ENCODE measurements around the gene ERCC2. TPM values are rescaled to one million over a fixed set of nuclear protein-coding genes. Genes with fewer than 3 reads are reported as not detected.
A peak's percentile ranks its signal among the peaks of the same experiment; 100 is the strongest.

ERCC2 gene
- total and polyA plus RNA-seq, 2 of the 4 experiments (the other 2 are of a cell fraction), result 30.6 to 66.5 TPM

DNA sequence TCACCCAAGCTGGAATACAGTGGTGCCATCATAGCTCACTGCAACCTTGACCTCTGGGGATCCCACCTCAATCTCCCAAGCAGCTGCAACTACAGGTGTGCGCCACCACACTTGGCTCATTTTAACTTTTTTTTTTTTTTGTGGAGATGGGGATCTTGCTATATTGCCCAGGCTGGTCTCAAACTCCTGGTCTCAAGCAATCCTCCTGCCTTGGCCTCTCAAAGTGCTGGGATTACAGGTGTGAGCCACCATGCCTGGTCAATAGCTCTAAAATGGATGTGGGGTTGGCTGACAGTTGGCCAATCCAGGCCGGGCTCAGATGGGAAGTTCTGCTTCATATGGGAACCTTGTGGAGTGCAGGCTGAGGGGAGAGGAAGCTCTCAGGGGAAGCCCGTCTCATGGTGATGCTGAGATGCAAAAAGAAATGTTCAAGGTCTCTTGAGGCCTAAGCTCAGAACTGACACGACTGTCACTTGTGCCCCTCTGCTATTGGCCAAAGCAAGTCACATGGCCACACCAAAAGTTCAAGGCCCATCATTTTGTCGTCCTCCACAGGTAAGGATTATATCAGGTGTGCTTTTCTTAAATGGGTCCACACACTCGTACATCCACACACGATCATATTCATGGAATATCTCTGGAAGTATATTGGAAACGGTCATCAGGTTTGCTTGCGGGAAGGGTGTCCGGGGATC is 36.6 kb downstream of the ERCC2 start:
- no peak overlapping the region for H2BK120ac ChIP-seq (ENCODE audit: low read depth, low read length)
- no peak overlapping the region for H3K14ac ChIP-seq (replicated peaks; ENCODE audit: low read depth, low read length)
- no peak overlapping the region for H3K4me2 ChIP-seq (ENCODE audit: low read depth, low read length)
- intact Hi-C loops (cut with micrococcal nuclease), result no loop called here
- no peak overlapping the region for H4K91ac ChIP-seq (ENCODE audit: insufficient read depth, low read depth, low read length)
- H3K9ac ChIP-seq (ENCODE audit: low read depth, low read length), result no peak overlapping the region
- no peak overlapping the region for H2BK5ac ChIP-seq (ENCODE audit: low read depth, low read length, poor library complexity, severe bottlenecking)
- H3K4me3 ChIP-seq (ENCODE audit: insufficient read depth, low read depth, low read length), result no peak overlapping the region
- no peaks in the 10 kb centered on the region for H3K9me1 ChIP-seq (ENCODE audit: insufficient read depth, low read length)
- ChIA-PET CTCF (no interaction called here), POLR2A (ENCODE audit: unreplicated experiment) (no interaction called here)
- H4K8ac ChIP-seq (ENCODE audit: low read depth in 2 of 2, low read length in 2 of 2), result no peak overlapping the region
- H3K79me1 ChIP-seq (ENCODE audit: low read depth in 1 of 2, low read length in 2 of 2), result no peaks in the 10 kb centered on the region
- no CpG with 5 or more reads among the region's 10 CpGs for WGBS, 2 experiments (ENCODE audit: extremely low coverage in 2 of 2, insufficient read length in 1 of 2)
- H3K4ac ChIP-seq (ENCODE audit: low read depth, low read length), result no peak overlapping the region
- no peak overlapping the region for H2AK5ac ChIP-seq (ENCODE audit: low read depth, low read length)
- ATAC-seq (ENCODE audit: low read depth), result no peak
- H3K23ac ChIP-seq (ENCODE audit: low read depth, low read length), result no peak overlapping the region
- no peaks in the 10 kb centered on the region for H3K4me1 ChIP-seq (ENCODE audit: control insufficient read depth, insufficient read depth, low read length)
- no peak overlapping the region for H2BK15ac ChIP-seq (ENCODE audit: low read depth, low read length)
- no peaks in the 10 kb centered on the region for H3K36me3 ChIP-seq (ENCODE audit: control insufficient read depth, insufficient read depth, low read length)
- H2AK9ac ChIP-seq (replicated peaks; ENCODE audit: low read depth, low read length, poor library complexity), result no peak overlapping the region
- H3K9me3 ChIP-seq (ENCODE audit: control insufficient read depth, insufficient read depth, low read length), result no peaks in the 10 kb centered on the region
- H4K5ac ChIP-seq (ENCODE audit: low read depth, low read length), result no peak overlapping the region
- H3K18ac ChIP-seq (ENCODE audit: low read depth, low read length), result no peak overlapping the region
- no peak overlapping the region for H2BK20ac ChIP-seq (ENCODE audit: low read depth, low read length)
- no peaks in the 10 kb centered on the region for H4K20me1 ChIP-seq (ENCODE audit: insufficient read depth, low read length)
- peak overlapping the region; percentile 5 for H2AFZ ChIP-seq (replicated peaks; ENCODE audit: low read length, poor library complexity)
- no peak for DNase-seq
- H3K27me3 ChIP-seq (ENCODE audit: control insufficient read depth, insufficient read depth, low read length), result no peaks in the 10 kb centered on the region
- dilution Hi-C loops (cut with HindIII; ENCODE audit: low sequenced_read_pairs, unreplicated experiment), result no loop called here
- TF ChIP-seq USF2 (IDR thresholded peaks at IDR 0.05; ENCODE audit: low read depth, low read length) (peak; percentile 45), RCOR1 (IDR thresholded peaks at IDR 0.05; ENCODE audit: insufficient replicate concordance, low read length) (no peak), MAFK (IDR thresholded peaks at IDR 0.05; ENCODE audit: low read depth, low read length) (no peak)
- no peak overlapping the region for H3K27ac ChIP-seq (ENCODE audit: insufficient read depth, low read length)
- no TSS peak for BruUV-seq (replicated peaks)
- no peak overlapping the region for H3K56ac ChIP-seq (ENCODE audit: extremely low read depth, insufficient read depth, low read length)
- in situ Hi-C loops (cut with MboI; ENCODE audit: low sequenced_read_pairs), result no loop called here

Data from IMR-90 (cell line).